Parietal lobe (tissue), 2 donors: ENCODE results near the gene RNPEP. TPM values are rescaled to one million over a fixed set of nuclear protein-coding genes. Genes with fewer than 3 reads are reported as not detected.

Experiments
- small RNA-seq: library from RNA; depleted of rRNA; stranded (forward); fragments of <200 nt; gene quantifications from one replicate; pipeline ENCODE3, GENCODE V24; 2014; ENCODE audit warnings: low replicate concordance
- total RNA-seq: library from RNA; depleted of rRNA; stranded (reverse); fragments of >200 nt; gene quantifications from one replicate; pipeline ENCODE4 v1.2.3, GENCODE V29; 2014

The RNPEP gene, protein sequence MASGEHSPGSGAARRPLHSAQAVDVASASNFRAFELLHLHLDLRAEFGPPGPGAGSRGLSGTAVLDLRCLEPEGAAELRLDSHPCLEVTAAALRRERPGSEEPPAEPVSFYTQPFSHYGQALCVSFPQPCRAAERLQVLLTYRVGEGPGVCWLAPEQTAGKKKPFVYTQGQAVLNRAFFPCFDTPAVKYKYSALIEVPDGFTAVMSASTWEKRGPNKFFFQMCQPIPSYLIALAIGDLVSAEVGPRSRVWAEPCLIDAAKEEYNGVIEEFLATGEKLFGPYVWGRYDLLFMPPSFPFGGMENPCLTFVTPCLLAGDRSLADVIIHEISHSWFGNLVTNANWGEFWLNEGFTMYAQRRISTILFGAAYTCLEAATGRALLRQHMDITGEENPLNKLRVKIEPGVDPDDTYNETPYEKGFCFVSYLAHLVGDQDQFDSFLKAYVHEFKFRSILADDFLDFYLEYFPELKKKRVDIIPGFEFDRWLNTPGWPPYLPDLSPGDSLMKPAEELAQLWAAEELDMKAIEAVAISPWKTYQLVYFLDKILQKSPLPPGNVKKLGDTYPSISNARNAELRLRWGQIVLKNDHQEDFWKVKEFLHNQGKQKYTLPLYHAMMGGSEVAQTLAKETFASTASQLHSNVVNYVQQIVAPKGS
- total RNA-seq: 13.1 TPM

GRCh38 chr1:201982623-201983379, at the start of gene RNPEP:
RNPEP (plus strand) TSS chr1:201982648; CDS start chr1:201982667, 19 bp downstream.

GRCh38 chr1:201946224-201946908, 36.1 kb upstream of the RNPEP start, which contains the start of gene LMOD1:
LMOD1 (minus strand) TSS chr1:201946548; CDS start chr1:201946340, 208 bp downstream.

GRCh38 chr1:201955009-201955728, 27.3 kb upstream of the RNPEP start, which contains the start of gene TIMM17A:
TIMM17A (plus strand) TSS chr1:201955503; CDS start chr1:201955527, 24 bp downstream.

GRCh38 chr1:202010180-202011015, 27.9 kb downstream of the RNPEP start, which contains the start of gene ELF3:
ELF3 (plus strand) TSS chr1:202010587; CDS start chr1:202011137, 550 bp downstream.

Small RNA genes within 50 kb of the gene (small RNA-seq; reads per million reads assigned to genes)
- not detected for gene AL691482.1
- gene AL691482.2: not detected
- not detected for gene MIR6740
- not detected for gene RF00156

Other genes starting within 250 kb of the RNPEP start
- 61.3 TPM for gene IPO9, start 153.5 kb upstream of the RNPEP start, total RNA-seq
- gene SHISA4, start 93.8 kb upstream of the RNPEP start, total RNA-seq: 15.7 TPM
- gene LMOD1, start 36.1 kb upstream of the RNPEP start, total RNA-seq: 0.31 TPM
- gene TIMM17A, start 27.1 kb upstream of the RNPEP start, total RNA-seq: 41.3 TPM
- 0.31 TPM for gene ELF3, start 27.9 kb downstream of the RNPEP start, total RNA-seq
- 0.63 TPM for gene GPR37L1, start 140.3 kb downstream of the RNPEP start, total RNA-seq
- gene ARL8A, start 162.1 kb downstream of the RNPEP start, total RNA-seq: 77.9 TPM
- not detected for gene PTPN7, start 178.0 kb downstream of the RNPEP start, total RNA-seq
- gene LGR6, start 211.2 kb downstream of the RNPEP start, total RNA-seq: 1.3 TPM